AG10803 (cell line): ENCODE results near the gene FAM43B.

Experiments used
- DNase-seq: peaks from one replicate; pipeline ENCODE4 v3.0.0; 2010; ENCODE audit warnings: low read depth
- H3K4me3 ChIP-seq: 2 replicates; pipeline ENCODE4 v1.5.1; 2011; ENCODE audit warnings: mild to moderate bottlenecking, low read length, control low read depth
- TF ChIP-seq, protein P1 (sequence below): conservative IDR thresholded peaks from 2 replicates; pipeline ENCODE4 v1.5.1; 2011; ENCODE audit warnings: mild to moderate bottlenecking, low read length, control low read depth, inconsistent platforms

FAM43B gene

DNA sequence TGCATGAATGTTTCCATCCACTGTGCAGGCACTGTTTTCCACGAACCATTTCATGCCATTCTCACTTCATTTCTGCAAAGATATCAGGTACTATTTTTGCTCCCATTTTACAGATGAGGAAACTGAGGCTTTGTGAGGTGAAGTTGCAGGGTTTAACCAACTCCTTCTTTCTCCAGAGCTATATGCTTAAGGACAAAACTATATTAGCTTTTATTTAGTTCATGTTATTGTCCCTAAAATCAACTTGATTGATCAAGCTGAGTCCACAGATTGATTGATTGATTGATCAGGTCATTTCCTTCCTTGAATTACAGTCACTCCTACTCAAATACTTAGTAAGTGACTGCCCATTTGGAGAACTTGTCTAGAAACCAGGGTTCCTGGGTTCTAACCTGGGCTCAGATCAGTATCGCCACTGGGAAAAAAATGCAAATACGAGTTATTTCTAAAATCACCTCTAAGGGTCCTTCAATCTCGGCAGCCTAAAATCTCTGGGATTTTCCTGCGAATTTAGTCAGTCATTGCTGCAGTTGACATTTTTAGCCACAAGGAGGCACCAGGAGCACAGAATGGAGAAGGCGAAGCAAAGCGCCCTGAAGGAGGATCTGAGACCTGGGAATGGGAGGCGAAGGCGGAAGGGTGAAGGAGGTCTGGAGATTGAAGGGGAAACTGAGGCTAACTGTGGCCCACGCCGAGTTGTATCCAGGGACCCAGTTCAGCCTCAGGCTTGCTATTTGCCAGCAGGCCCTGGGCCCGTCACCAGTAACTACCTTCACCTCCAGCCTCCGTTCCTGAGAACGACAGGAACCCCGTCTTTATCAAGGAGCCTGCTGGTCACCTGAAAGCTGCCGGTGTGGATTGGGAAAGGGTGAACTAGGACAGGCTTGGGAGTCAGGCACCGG, 30.2 kb upstream of the FAM43B start:
- TF ChIP-seq, protein P1, sequence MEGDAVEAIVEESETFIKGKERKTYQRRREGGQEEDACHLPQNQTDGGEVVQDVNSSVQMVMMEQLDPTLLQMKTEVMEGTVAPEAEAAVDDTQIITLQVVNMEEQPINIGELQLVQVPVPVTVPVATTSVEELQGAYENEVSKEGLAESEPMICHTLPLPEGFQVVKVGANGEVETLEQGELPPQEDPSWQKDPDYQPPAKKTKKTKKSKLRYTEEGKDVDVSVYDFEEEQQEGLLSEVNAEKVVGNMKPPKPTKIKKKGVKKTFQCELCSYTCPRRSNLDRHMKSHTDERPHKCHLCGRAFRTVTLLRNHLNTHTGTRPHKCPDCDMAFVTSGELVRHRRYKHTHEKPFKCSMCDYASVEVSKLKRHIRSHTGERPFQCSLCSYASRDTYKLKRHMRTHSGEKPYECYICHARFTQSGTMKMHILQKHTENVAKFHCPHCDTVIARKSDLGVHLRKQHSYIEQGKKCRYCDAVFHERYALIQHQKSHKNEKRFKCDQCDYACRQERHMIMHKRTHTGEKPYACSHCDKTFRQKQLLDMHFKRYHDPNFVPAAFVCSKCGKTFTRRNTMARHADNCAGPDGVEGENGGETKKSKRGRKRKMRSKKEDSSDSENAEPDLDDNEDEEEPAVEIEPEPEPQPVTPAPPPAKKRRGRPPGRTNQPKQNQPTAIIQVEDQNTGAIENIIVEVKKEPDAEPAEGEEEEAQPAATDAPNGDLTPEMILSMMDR, result peak; percentile 97
- H3K4me3 ChIP-seq, result peak overlapping the region; percentile 34
- peak; percentile 67 for DNase-seq

DNA sequence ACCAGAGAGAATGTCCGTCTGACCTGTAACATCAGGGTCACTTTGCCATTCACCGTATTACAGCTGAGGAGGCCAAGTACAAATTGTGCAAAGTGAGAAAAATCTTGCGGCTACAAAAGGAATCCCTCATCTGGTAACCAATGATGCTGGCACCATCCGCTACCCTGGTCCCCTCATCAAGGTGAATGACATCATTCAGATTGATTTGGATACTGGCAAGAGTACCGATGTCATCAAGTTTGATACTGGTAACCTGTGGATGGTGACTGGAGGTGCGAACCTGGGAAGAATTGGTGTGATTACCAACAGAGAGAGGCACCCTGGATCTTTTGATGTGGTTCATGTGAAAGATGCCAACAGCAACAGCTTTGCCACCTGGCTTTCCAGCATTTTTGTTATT, 26.1 kb upstream of the FAM43B start:
- no peak for DNase-seq
- TF ChIP-seq, protein P1, result no peak
- H3K4me3 ChIP-seq, result no peak overlapping the region

DNA sequence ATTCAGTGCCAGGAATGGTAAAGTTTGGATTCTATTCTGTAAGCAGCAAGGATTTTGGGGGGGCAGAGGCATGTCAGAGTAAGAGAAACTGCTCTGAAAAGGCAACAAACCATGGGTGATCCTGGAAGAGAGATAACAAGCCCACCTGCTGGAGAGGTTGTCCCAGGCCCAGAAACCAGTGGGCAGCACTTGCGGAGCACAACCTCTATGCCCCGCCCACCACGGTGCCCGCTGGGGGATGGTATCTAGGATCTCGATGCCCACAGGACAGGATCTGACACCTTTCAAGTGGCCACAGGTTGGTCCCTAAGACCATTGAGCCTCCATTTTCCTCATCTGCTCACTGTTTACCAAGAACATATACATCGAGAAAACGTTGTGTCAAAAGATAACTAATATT, 24.2 kb upstream of the FAM43B start:
- TF ChIP-seq, protein P1, result no peak
- DNase-seq, result no peak
- no peak overlapping the region for H3K4me3 ChIP-seq

DNA sequence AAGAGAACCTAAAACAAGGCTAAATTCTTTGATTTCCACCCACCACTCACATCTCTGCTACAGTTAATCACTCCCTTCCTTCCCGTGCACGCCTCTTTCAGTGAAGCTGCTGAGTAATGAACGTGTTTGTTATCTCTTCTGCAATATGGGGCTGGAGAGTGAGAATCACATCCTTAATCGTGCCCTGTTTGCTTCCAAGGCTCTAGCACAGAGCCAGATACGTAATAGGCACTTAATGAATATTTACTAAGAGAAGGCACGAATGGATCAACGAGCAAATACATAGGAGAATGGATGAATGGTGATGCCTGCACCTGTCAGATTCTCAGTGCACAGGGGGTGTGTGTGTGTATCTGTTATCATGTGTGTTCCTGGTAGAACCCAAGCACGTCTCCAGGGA, 22.1 kb upstream of the FAM43B start:
- TF ChIP-seq, protein P1, result no peak
- no peak for DNase-seq

DNA sequence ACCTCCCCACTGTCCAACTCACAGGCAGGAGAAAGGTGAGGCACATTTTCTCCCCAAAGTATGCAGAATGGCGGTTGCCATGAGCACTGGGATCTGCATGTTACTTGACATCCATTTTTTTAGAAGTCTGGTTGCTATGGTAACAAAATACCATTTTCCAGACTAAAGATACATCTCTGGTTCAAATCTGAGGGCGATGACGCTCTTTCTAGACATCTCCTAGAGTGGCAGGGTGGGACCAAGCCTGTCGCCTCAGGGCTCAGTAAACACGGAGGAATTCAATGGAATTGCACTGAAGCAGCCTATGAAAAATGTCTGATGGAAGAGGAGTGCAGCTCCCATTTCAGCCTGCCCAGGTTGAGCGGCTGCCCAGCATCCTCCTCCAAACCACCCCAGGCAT, 21.5 kb upstream of the FAM43B start:
- no peak overlapping the region for H3K4me3 ChIP-seq
- TF ChIP-seq, protein P1, result no peak
- DNase-seq, result no peak

More for the DNA sequence above, 22.1 kb upstream of the FAM43B start:
- H3K4me3 ChIP-seq, result no peak overlapping the region

DNA sequence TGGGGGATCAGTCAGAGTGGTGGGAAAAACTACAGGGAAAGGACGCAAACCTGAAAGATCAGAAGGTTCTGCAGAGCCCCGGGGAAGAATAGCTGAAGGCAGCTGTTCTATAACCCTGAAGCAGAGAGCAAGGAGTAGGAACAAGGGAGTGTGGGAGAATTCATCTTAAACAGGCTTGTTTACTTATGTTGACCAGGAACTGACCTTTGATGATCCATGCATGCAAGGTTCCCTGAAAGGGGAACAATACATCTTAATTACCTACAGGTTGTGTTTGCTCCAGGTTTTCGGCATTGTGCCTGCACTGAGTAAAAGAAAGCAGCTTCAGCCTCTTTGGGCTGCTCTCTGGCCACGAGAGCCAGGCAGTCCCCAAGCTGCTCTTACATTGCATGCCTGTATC, 18.7 kb upstream of the FAM43B start:
- H3K4me3 ChIP-seq, result no peak overlapping the region
- no peak for DNase-seq
- TF ChIP-seq, protein P1, result no peak

DNA sequence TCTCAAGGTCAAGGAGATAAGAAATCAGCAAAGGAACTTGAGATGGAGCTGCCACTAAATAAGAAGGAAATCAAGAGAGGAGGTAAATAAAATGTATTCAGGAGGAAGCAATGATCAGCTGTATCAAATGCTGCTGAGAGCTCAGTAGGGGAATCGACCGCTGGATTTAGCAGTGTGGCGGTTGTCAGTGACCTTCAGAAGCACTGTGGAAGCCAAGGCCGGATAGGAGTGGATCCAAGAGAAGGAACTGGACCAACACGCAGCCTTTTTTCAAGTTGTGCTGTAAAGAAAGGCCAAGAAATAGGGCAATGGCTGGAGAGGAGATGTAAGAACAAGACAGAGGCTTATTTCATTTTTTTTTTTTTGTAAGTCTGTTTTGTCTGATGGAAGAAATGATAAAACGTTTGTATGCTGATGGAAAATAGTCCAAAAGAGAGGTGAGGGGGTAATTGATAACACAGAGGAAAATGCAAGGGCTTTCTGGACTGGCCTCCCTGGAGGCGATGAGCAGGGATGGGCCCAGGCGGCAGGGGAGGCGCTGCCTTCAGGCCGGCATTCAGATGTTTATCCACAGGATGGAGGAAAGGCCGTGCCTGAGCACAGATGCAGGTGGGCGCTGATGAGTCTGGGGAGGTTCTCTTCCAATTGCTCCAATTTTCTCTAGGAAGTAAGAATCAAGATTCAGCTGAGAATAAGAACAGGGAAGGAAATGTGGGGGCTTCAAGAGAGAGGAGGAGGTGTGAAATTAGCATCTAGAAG, 17.5 kb upstream of the FAM43B start:
- no peak overlapping the region for H3K4me3 ChIP-seq
- no peak for DNase-seq
- TF ChIP-seq, protein P1, result no peak
